Measurements from ENCODE around the gene MTUS2.

MTUS2 gene

DNA sequence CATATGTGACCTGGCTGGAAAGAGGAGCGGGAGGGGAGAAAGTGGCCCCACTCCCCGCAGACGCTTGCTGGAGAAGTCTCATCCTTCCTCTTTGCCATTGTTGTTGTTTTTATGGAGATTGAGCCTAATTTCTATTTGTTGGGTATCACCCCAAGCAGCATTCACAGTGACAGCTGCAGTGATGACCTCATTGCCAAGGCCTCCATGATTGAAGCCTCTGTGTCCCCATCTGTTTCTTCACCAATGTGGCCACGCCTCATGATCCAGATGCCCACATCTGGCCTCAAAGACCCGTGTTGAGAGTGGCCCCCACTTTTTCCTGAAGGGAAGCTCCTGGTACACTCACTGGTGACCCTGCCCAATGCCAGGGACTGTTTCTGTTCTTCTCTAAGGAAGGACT, 621.2 kb downstream of the MTUS2 start:
- CTCF ChIA-PET = no interaction called here
- WGBS (ENCODE audit: insufficient coverage) = 84% methylated on average over 5 of the region's 5 CpGs

DNA sequence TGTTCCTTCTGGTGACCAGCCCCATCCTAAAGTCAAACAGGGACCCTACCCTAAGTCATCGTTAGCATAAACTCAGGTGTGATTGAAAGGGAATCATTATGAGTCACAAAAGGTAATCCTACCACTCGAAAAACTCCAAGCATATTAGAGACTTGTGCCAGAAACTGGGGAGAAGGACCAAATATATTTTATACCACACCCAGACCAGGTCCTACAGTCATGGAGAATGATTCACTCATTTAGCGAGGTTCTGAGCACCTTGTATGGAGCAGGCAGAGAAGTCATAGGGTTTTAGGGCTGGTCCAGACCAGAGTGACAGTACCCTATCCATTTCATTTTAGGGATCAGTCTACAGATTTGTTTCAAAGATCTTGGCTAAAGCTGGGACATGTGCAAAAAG, 625.9 kb downstream of the MTUS2 start:
- H3K27ac ChIP-seq (ENCODE audit: insufficient read depth in 1 of 2, low read depth in 1 of 2, low read length in 2 of 2, poor library complexity in 1 of 2, severe bottlenecking in 2 of 2) = no peak overlapping the region
- POLR2A ChIA-PET = no interaction called here
- peaks cover 0 to 6% (median 0%) of the 10 kb centered on the region in 5 experiments for H3K27me3 ChIP-seq (replicated peaks in 2 of 5; ENCODE audit: control insufficient read depth in 4 of 5, insufficient read depth in 5 of 5, low read length in 4 of 5)
- no peaks in the 10 kb centered on the region for H3K36me3 ChIP-seq (ENCODE audit: control insufficient read depth in 4 of 4, insufficient read depth in 4 of 4, low read length in 3 of 4)
- peaks cover 0 to 3% (median 0%) of the 10 kb centered on the region in 4 experiments for H3K4me1 ChIP-seq (ENCODE audit: control extremely low read depth in 1 of 4, control insufficient read depth in 4 of 4, insufficient read depth in 4 of 4, low read length in 3 of 4)
- WGBS (ENCODE audit: insufficient coverage) = 100% methylated on average over 2 of the region's 3 CpGs
- no peak for DNase-seq
- no peak overlapping the region for H3K4me3 ChIP-seq (ENCODE audit: control insufficient read depth in 1 of 7, extremely low read depth in 1 of 7, insufficient read depth in 4 of 7, low read depth in 2 of 7, low read length in 6 of 7)
- CTCF ChIA-PET = no interaction called here
- H3K9me3 ChIP-seq (ENCODE audit: control extremely low read depth in 1 of 5, control insufficient read depth in 4 of 5, insufficient read depth in 2 of 5, low read depth in 1 of 5, low read length in 4 of 5) = peaks cover 0 to 2% (median 0%) of the 10 kb centered on the region in 5 experiments

More for the DNA sequence above, 621.2 kb downstream of the MTUS2 start:
- Histone ChIP-seq H3K27ac (ENCODE audit: insufficient read depth in 1 of 2, low read depth in 1 of 2, low read length in 2 of 2, poor library complexity in 1 of 2, severe bottlenecking in 2 of 2) (no peak overlapping the region), H3K9me3 (ENCODE audit: control extremely low read depth in 1 of 5, control insufficient read depth in 4 of 5, insufficient read depth in 2 of 5, low read depth in 1 of 5, low read length in 4 of 5) (no peaks in the 10 kb centered on the region), H3K27me3 (replicated peaks in 2 of 5; ENCODE audit: control insufficient read depth in 4 of 5, insufficient read depth in 5 of 5, low read length in 4 of 5) (peaks cover 0 to 8% (median 0%) of the 10 kb centered on the region in 5 experiments), H3K4me3 (ENCODE audit: control insufficient read depth in 1 of 7, extremely low read depth in 1 of 7, insufficient read depth in 4 of 7, low read depth in 2 of 7, low read length in 6 of 7) (no peak overlapping the region), H3K4me1 (ENCODE audit: control extremely low read depth in 1 of 4, control insufficient read depth in 4 of 4, insufficient read depth in 4 of 4, low read length in 3 of 4) (no peaks in the 10 kb centered on the region), H3K36me3 (ENCODE audit: control insufficient read depth in 4 of 4, insufficient read depth in 4 of 4, low read length in 3 of 4) (no peaks in the 10 kb centered on the region)
- POLR2A ChIA-PET = no interaction called here
- DNase-seq = no peak

DNA sequence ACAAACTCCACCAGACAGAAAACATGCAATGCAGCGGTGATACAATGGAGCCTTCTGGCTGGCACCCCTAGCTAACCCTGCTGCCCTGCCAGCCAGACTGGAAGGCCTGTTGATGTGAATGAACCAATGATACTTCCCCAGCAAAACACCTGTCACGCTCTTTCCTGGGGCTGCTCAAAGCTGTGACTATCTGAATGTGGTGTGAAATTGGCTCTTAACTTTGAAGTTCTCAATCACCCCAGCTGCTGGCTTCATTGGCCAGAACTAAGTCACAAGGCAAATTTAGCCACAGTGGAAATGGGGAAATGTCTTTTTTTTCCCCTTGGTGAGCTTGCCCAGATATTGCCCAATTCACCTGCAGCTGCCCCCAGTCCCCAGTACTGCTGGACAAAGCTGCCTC, 628.0 kb downstream of the MTUS2 start:
- ChIA-PET CTCF (interaction anchor here (1.7 kb wide), 1 partner anchor 25 kb away, joined by 3 read pairs; no protein-coding TSS in a partner anchor), POLR2A (interaction anchor here (0.6 kb wide), 1 partner anchor 236 kb away, joined by 3 read pairs; no protein-coding TSS in a partner anchor)
- no peak overlapping the region for H3K27ac ChIP-seq (ENCODE audit: insufficient read depth in 1 of 2, low read depth in 1 of 2, low read length in 2 of 2, poor library complexity in 1 of 2, severe bottlenecking in 2 of 2)
- H3K27me3 ChIP-seq (replicated peaks in 2 of 5; ENCODE audit: control insufficient read depth in 4 of 5, insufficient read depth in 5 of 5, low read length in 4 of 5) = peaks cover 0 to 6% (median 0%) of the 10 kb centered on the region in 5 experiments
- peaks cover 0 to 2% (median 0%) of the 10 kb centered on the region in 5 experiments for H3K9me3 ChIP-seq (ENCODE audit: control extremely low read depth in 1 of 5, control insufficient read depth in 4 of 5, insufficient read depth in 2 of 5, low read depth in 1 of 5, low read length in 4 of 5)
- DNase-seq = peak in 2 of 3 donors; percentile 32 to 50
- 100% methylated on average over 1 of the region's 2 CpGs for WGBS (ENCODE audit: insufficient coverage)
- no peak overlapping the region for H3K4me3 ChIP-seq (ENCODE audit: control insufficient read depth in 1 of 7, extremely low read depth in 1 of 7, insufficient read depth in 4 of 7, low read depth in 2 of 7, low read length in 6 of 7)
- peaks cover 0 to 3% (median 0%) of the 10 kb centered on the region in 4 experiments for H3K4me1 ChIP-seq (ENCODE audit: control extremely low read depth in 1 of 4, control insufficient read depth in 4 of 4, insufficient read depth in 4 of 4, low read length in 3 of 4)
- H3K36me3 ChIP-seq (ENCODE audit: control insufficient read depth in 4 of 4, insufficient read depth in 4 of 4, low read length in 3 of 4) = no peaks in the 10 kb centered on the region

DNA sequence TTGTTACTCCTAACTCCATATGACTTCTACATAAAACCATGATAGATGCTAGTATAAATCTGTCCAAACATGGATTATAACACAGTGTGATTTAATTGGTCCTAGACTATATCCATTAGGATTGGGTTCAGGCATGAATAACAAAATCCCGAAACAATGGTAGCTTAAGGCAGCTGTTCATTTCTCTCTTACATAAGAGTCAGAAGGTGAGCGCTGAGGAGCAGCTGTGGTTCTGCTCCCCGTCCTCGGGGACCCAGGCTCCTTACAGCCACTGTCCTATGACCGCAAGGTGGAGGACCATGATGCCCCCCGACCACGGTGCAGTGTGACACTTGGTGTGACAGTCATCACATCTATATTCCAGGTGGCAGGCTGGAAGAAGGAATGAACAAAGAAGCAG, 629.6 kb downstream of the MTUS2 start:
- H3K36me3 ChIP-seq (ENCODE audit: control insufficient read depth in 4 of 4, insufficient read depth in 4 of 4, low read length in 3 of 4) = no peaks in the 10 kb centered on the region
- 86% methylated on average over 1 of the region's 7 CpGs for WGBS (ENCODE audit: insufficient coverage)
- DNase-seq = no peak
- POLR2A ChIA-PET = no interaction called here
- H3K4me3 ChIP-seq (ENCODE audit: control insufficient read depth in 1 of 7, extremely low read depth in 1 of 7, insufficient read depth in 4 of 7, low read depth in 2 of 7, low read length in 6 of 7) = no peak overlapping the region
- H3K27me3 ChIP-seq (replicated peaks in 2 of 5; ENCODE audit: control insufficient read depth in 4 of 5, insufficient read depth in 5 of 5, low read length in 4 of 5) = peaks cover 0 to 4% (median 0%) of the 10 kb centered on the region in 5 experiments
- H3K9me3 ChIP-seq (ENCODE audit: control extremely low read depth in 1 of 5, control insufficient read depth in 4 of 5, insufficient read depth in 2 of 5, low read depth in 1 of 5, low read length in 4 of 5) = peaks cover 0 to 2% (median 0%) of the 10 kb centered on the region in 5 experiments
- H3K4me1 ChIP-seq (ENCODE audit: control extremely low read depth in 1 of 4, control insufficient read depth in 4 of 4, insufficient read depth in 4 of 4, low read length in 3 of 4) = peaks cover 0 to 3% (median 0%) of the 10 kb centered on the region in 4 experiments
- no peak overlapping the region for H3K27ac ChIP-seq (ENCODE audit: insufficient read depth in 1 of 2, low read depth in 1 of 2, low read length in 2 of 2, poor library complexity in 1 of 2, severe bottlenecking in 2 of 2)
- CTCF ChIA-PET = no interaction called here

DNA sequence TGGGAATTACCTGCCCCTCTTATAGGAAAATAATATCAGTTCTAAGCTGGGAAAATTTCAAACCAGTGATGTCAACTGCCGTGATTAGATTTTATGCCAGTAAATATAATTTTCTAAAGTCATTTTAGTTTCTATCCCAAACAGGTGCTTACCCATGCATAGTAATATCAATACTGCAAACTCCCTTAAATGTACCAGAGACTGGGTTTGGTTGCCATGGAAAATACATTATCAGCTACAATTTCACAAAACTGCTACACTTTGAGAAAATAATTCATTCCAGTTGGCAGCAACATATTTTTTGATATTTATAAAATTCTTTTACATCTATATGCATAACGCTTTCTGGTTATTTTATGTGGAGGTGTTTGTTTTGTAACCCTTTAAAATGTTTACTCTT, 631.8 kb downstream of the MTUS2 start:
- H3K27me3 ChIP-seq (replicated peaks in 2 of 5; ENCODE audit: control insufficient read depth in 4 of 5, insufficient read depth in 5 of 5, low read length in 4 of 5) = no peaks in the 10 kb centered on the region
- no peak for DNase-seq
- peaks cover 0 to 2% (median 0%) of the 10 kb centered on the region in 5 experiments for H3K9me3 ChIP-seq (ENCODE audit: control extremely low read depth in 1 of 5, control insufficient read depth in 4 of 5, insufficient read depth in 2 of 5, low read depth in 1 of 5, low read length in 4 of 5)
- H3K4me1 ChIP-seq (ENCODE audit: control extremely low read depth in 1 of 4, control insufficient read depth in 4 of 4, insufficient read depth in 4 of 4, low read length in 3 of 4) = peaks cover 0 to 9% (median 4%) of the 10 kb centered on the region in 4 experiments
- no peak overlapping the region for H3K27ac ChIP-seq (ENCODE audit: insufficient read depth in 1 of 2, low read depth in 1 of 2, low read length in 2 of 2, poor library complexity in 1 of 2, severe bottlenecking in 2 of 2)
- H3K4me3 ChIP-seq (ENCODE audit: control insufficient read depth in 1 of 7, extremely low read depth in 1 of 7, insufficient read depth in 4 of 7, low read depth in 2 of 7, low read length in 6 of 7) = no peak overlapping the region
- no peaks in the 10 kb centered on the region for H3K36me3 ChIP-seq (ENCODE audit: control insufficient read depth in 4 of 4, insufficient read depth in 4 of 4, low read length in 3 of 4)
- ChIA-PET POLR2A (no interaction called here), CTCF (interaction anchor here (1.0 to 2.9 kb wide), 3 partner anchors 17 to 21 kb away, joined by 3 to 10 read pairs (median 3); no protein-coding TSS in a partner anchor)
- no CpG with 5 or more reads among the region's 2 CpGs for whole genome bisulfite sequencing (ENCODE audit: insufficient coverage)

DNA sequence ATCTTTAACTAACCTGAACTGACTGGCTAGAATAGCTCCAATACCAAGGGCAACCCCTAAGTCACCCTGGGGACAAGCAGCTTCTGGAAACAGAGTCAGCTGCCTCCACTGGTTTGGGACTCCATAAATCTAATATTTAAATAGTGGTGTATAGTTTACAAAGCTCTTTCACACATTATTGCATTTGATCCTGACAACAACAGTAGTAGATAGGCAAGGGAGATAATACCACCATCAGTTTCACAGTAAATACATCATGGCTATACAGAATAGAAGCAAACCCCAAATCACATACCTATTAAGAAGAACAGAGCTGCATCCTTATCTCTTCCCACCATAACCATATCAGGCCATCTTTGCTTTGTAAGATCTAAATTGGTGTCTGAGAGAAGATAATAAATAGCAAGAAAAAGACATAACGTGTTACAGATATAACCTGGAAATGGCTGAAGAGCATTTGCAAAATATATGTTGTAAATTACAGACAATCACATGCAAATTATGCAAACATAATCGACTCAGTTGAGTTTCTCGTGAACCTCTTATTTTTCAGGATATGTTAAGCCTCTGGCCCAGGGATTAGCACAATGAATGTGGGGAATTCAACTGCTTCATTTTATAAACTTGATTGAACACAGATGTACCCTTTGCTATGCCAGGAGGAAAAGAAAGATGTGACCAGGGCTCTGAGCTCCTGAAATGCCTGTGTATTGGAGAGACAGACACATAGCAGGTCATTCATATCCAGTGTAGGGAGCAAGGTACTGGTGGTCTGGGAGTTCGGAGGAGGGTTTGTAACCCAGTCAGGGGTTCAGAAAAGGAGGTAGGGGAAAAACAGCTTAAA, 632.9 kb downstream of the MTUS2 start:
- Histone ChIP-seq H3K4me1 (ENCODE audit: control extremely low read depth in 1 of 4, control insufficient read depth in 4 of 4, insufficient read depth in 4 of 4, low read length in 3 of 4) (peaks cover 0 to 8% (median 4%) of the 10 kb centered on the region in 4 experiments), H3K4me3 (ENCODE audit: control insufficient read depth in 1 of 7, extremely low read depth in 1 of 7, insufficient read depth in 4 of 7, low read depth in 2 of 7, low read length in 6 of 7) (no peak overlapping the region), H3K9me3 (ENCODE audit: control extremely low read depth in 1 of 5, control insufficient read depth in 4 of 5, insufficient read depth in 2 of 5, low read depth in 1 of 5, low read length in 4 of 5) (peaks cover 0 to 2% (median 0%) of the 10 kb centered on the region in 5 experiments), H3K27ac (ENCODE audit: insufficient read depth in 1 of 2, low read depth in 1 of 2, low read length in 2 of 2, poor library complexity in 1 of 2, severe bottlenecking in 2 of 2) (no peak overlapping the region), H3K27me3 (replicated peaks in 2 of 5; ENCODE audit: control insufficient read depth in 4 of 5, insufficient read depth in 5 of 5, low read length in 4 of 5) (no peaks in the 10 kb centered on the region), H3K36me3 (ENCODE audit: control insufficient read depth in 4 of 4, insufficient read depth in 4 of 4, low read length in 3 of 4) (no peaks in the 10 kb centered on the region)
- WGBS (ENCODE audit: insufficient coverage) = 100% methylated on average over 1 of the region's 4 CpGs
- POLR2A ChIA-PET = no interaction called here
- CTCF ChIA-PET = interaction anchor here (1.1 to 2.9 kb wide), 2 partner anchors 19 to 20 kb away, joined by 3 to 10 read pairs; no protein-coding TSS in a partner anchor
- no peak for DNase-seq

DNA sequence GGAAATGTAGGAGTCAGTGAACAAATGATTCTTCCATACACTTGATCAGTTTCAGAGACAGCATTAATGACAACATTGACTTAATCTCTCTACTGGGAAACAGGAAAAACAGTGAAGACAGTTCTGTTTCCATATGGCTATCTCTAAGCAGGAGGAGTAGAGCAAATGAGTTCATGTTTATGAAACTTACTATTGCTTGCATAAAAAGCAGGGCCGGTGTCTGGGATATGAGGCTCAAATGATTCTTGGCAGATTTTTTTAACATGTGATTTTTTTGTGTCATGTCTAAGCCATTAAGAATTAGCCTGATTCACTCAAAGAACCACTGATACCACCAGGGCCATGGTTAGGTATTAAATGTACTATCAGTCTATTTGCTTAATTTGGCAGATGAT, 633.5 kb downstream of the MTUS2 start:
- Histone ChIP-seq H3K9me3 (ENCODE audit: control extremely low read depth in 1 of 5, control insufficient read depth in 4 of 5, insufficient read depth in 2 of 5, low read depth in 1 of 5, low read length in 4 of 5) (peaks cover 0 to 2% (median 0%) of the 10 kb centered on the region in 5 experiments), H3K4me3 (ENCODE audit: control insufficient read depth in 1 of 7, extremely low read depth in 1 of 7, insufficient read depth in 4 of 7, low read depth in 2 of 7, low read length in 6 of 7) (no peak overlapping the region), H3K27ac (ENCODE audit: insufficient read depth in 1 of 2, low read depth in 1 of 2, low read length in 2 of 2, poor library complexity in 1 of 2, severe bottlenecking in 2 of 2) (no peak overlapping the region), H3K36me3 (ENCODE audit: control insufficient read depth in 4 of 4, insufficient read depth in 4 of 4, low read length in 3 of 4) (no peaks in the 10 kb centered on the region), H3K27me3 (replicated peaks in 2 of 5; ENCODE audit: control insufficient read depth in 4 of 5, insufficient read depth in 5 of 5, low read length in 4 of 5) (no peaks in the 10 kb centered on the region), H3K4me1 (ENCODE audit: control extremely low read depth in 1 of 4, control insufficient read depth in 4 of 4, insufficient read depth in 4 of 4, low read length in 3 of 4) (peaks cover 0 to 7% (median 3%) of the 10 kb centered on the region in 4 experiments)
- POLR2A ChIA-PET = no interaction called here
- WGBS (ENCODE audit: insufficient coverage) = 100% methylated on average over 1 of the region's 1 CpG
- DNase-seq = no peak
- CTCF ChIA-PET = interaction anchor here (2.9 kb wide), 1 partner anchor 20 kb away, joined by 10 read pairs; no protein-coding TSS in a partner anchor

Data from common myeloid progenitor, CD34-positive (primary cell).